H1 (cell line): ENCODE results near the gene HFE. TPM values are rescaled to one million over a fixed set of nuclear protein-coding genes. Genes with fewer than 3 reads are reported as not detected.

Experiments used
- CREB1 ChIP-seq: IDR thresholded peaks from 2 replicates; pipeline ENCODE4 v1.6.1; 2012; ENCODE audit warnings: inconsistent platforms
- GTF2F1 ChIP-seq: IDR thresholded peaks from 2 replicates; pipeline ENCODE4 v1.6.1; 2012; ENCODE audit warnings: low read depth, low read length, improper control_type of control experiment, borderline replicate concordance
- JUND ChIP-seq: IDR thresholded peaks from 2 replicates; pipeline ENCODE4 v1.6.1; 2011; ENCODE audit warnings: mild to moderate bottlenecking, improper control_type of control experiment, low read length
- PHF8 ChIP-seq: fragments of 200-600 bp; sonication (generic); conservative IDR thresholded peaks from 2 replicates; pipeline ENCODE4 v1.7.1; 2012; ENCODE audit warnings: low read depth, mild to moderate bottlenecking, inconsistent platforms, low read length, moderate library complexity
- TAF7 ChIP-seq: optimal IDR thresholded peaks from 2 replicates; pipeline ENCODE3; 2011; ENCODE audit warnings: low read depth, mild to moderate bottlenecking, inconsistent platforms, low read length, moderate library complexity, borderline replicate concordance
- YY1 ChIP-seq: IDR thresholded peaks from 2 replicates; pipeline ENCODE4 v1.6.1; 2011; ENCODE audit warnings: low read depth, mild to moderate bottlenecking, low read length
- polyA plus RNA-seq, 7 experiments: library from polyadenylated mRNA; depleted of rRNA in 3 of 7; stranded (reverse) in 5 of 7; unstranded in 2 of 7; fragments of >200 nt in 5 of 7; fragments of 200-250 nt in 2 of 7; gene quantifications; 1 replicate in 5 of 7; 2 replicates in 1 of 7; 4 replicates in 1 of 7; pipeline versions ENCODE4 v1.2.1 to v1.2.3, GENCODE V29; 2011 to 2013; ENCODE audit warnings: missing spikeins in 2 of 7, mixed read lengths in 2 of 7
- total RNA-seq: library from RNA; stranded (reverse); fragmentation: NEBNext Ultra II Directional; extraction: Animal tissue kit (Norgen Biotek cat#: 25700); gene quantifications from 2 replicates; pipeline ENCODE4 v1.2.1, GENCODE V29; 2021
- TF ChIP-seq, protein P1 (sequence below): fragments of 300-600 bp; sonication (generic); IDR thresholded peaks from 2 replicates; pipeline ENCODE4 v1.7.1; 2012; ENCODE audit warnings: low read length, moderate library complexity, mild to moderate bottlenecking, inconsistent platforms; ENCODE audit not compliant: insufficient replicate concordance
- TF ChIP-seq, protein P2 (sequence below): IDR thresholded peaks from 2 replicates; pipeline ENCODE4 v1.6.1; 2012; ENCODE audit warnings: low read length, inconsistent platforms

The HFE gene
- total and polyA plus RNA-seq, 2 of the 8 experiments (the other 6 are each of a cell fraction or from before 2014, with no cell fraction given) = 1.6 to 2.0 TPM

DNA sequence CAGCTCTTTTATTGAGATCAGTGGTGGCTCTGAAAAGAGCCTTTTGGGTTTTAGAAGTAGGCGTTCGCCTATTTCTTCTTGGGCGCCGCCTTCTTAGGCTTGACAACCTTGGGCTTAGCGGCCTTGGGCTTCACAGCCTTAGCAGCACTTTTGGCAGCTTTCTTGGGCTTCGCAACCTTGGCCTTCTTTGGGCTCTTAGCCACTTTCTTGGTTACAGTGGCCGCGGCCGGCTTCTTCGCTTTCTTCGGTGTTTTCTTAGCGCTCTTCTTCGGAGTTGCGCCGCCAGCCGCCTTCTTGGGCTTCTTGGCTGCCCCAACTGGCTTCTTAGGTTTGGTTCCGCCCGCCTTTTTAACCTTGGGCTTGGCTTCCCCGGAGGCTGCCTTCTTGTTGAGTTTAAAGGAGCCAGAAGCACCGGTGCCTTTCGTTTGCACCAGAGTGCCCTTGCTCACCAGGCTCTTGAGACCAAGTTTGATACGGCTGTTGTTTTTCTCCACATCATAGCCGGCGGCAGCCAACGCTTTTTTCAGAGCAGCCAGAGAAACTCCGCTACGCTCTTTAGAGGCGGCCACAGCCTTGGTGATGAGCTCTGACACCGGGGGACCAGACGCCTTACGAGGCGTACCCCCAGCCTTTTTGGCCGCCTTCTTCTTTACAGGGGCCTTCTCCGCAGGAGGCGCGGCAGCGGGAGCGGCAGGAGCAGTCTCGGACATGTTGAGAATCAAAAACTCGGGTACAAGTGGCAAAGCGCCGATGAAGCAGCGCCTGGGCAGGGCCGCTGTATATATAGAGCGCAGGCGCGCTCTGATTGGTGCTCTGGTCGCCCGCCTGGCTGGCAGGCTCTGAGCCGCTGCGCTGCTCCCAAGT, 31.3 kb upstream of the HFE start (continued):
- TF ChIP-seq, protein P1, sequence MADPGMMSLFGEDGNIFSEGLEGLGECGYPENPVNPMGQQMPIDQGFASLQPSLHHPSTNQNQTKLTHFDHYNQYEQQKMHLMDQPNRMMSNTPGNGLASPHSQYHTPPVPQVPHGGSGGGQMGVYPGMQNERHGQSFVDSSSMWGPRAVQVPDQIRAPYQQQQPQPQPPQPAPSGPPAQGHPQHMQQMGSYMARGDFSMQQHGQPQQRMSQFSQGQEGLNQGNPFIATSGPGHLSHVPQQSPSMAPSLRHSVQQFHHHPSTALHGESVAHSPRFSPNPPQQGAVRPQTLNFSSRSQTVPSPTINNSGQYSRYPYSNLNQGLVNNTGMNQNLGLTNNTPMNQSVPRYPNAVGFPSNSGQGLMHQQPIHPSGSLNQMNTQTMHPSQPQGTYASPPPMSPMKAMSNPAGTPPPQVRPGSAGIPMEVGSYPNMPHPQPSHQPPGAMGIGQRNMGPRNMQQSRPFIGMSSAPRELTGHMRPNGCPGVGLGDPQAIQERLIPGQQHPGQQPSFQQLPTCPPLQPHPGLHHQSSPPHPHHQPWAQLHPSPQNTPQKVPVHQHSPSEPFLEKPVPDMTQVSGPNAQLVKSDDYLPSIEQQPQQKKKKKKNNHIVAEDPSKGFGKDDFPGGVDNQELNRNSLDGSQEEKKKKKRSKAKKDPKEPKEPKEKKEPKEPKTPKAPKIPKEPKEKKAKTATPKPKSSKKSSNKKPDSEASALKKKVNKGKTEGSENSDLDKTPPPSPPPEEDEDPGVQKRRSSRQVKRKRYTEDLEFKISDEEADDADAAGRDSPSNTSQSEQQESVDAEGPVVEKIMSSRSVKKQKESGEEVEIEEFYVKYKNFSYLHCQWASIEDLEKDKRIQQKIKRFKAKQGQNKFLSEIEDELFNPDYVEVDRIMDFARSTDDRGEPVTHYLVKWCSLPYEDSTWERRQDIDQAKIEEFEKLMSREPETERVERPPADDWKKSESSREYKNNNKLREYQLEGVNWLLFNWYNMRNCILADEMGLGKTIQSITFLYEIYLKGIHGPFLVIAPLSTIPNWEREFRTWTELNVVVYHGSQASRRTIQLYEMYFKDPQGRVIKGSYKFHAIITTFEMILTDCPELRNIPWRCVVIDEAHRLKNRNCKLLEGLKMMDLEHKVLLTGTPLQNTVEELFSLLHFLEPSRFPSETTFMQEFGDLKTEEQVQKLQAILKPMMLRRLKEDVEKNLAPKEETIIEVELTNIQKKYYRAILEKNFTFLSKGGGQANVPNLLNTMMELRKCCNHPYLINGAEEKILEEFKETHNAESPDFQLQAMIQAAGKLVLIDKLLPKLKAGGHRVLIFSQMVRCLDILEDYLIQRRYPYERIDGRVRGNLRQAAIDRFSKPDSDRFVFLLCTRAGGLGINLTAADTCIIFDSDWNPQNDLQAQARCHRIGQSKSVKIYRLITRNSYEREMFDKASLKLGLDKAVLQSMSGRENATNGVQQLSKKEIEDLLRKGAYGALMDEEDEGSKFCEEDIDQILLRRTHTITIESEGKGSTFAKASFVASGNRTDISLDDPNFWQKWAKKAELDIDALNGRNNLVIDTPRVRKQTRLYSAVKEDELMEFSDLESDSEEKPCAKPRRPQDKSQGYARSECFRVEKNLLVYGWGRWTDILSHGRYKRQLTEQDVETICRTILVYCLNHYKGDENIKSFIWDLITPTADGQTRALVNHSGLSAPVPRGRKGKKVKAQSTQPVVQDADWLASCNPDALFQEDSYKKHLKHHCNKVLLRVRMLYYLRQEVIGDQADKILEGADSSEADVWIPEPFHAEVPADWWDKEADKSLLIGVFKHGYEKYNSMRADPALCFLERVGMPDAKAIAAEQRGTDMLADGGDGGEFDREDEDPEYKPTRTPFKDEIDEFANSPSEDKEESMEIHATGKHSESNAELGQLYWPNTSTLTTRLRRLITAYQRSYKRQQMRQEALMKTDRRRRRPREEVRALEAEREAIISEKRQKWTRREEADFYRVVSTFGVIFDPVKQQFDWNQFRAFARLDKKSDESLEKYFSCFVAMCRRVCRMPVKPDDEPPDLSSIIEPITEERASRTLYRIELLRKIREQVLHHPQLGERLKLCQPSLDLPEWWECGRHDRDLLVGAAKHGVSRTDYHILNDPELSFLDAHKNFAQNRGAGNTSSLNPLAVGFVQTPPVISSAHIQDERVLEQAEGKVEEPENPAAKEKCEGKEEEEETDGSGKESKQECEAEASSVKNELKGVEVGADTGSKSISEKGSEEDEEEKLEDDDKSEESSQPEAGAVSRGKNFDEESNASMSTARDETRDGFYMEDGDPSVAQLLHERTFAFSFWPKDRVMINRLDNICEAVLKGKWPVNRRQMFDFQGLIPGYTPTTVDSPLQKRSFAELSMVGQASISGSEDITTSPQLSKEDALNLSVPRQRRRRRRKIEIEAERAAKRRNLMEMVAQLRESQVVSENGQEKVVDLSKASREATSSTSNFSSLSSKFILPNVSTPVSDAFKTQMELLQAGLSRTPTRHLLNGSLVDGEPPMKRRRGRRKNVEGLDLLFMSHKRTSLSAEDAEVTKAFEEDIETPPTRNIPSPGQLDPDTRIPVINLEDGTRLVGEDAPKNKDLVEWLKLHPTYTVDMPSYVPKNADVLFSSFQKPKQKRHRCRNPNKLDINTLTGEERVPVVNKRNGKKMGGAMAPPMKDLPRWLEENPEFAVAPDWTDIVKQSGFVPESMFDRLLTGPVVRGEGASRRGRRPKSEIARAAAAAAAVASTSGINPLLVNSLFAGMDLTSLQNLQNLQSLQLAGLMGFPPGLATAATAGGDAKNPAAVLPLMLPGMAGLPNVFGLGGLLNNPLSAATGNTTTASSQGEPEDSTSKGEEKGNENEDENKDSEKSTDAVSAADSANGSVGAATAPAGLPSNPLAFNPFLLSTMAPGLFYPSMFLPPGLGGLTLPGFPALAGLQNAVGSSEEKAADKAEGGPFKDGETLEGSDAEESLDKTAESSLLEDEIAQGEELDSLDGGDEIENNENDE = peak; percentile 86
- TF ChIP-seq CREB1 (peak; percentile 31; the same call in 1 of the 2 replicates), GTF2F1 (peak; percentile 98), PHF8 (peak; percentile 72), YY1 (peak; percentile 46; the same call in 1 of the 2 replicates), TAF7 (peak; percentile 99), JUND (no peak)
- TF ChIP-seq, protein P2, sequence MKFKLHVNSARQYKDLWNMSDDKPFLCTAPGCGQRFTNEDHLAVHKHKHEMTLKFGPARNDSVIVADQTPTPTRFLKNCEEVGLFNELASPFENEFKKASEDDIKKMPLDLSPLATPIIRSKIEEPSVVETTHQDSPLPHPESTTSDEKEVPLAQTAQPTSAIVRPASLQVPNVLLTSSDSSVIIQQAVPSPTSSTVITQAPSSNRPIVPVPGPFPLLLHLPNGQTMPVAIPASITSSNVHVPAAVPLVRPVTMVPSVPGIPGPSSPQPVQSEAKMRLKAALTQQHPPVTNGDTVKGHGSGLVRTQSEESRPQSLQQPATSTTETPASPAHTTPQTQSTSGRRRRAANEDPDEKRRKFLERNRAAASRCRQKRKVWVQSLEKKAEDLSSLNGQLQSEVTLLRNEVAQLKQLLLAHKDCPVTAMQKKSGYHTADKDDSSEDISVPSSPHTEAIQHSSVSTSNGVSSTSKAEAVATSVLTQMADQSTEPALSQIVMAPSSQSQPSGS = peak; percentile 84
